Medulla oblongata (tissue), 1 donor: Measurements from ENCODE around the gene RYR1.
"Not testable (repeated sequence)": the region's sequence is repeated elsewhere in the genome, so short reads cannot be mapped to it uniquely, and the experiment has no call there.

Experiments
- DNase-seq: peaks from one replicate; pipeline ENCODE4 v3.0.0-alpha.2; 2015; ENCODE audit errors: extremely low spot score

The RYR1 gene

DNA sequence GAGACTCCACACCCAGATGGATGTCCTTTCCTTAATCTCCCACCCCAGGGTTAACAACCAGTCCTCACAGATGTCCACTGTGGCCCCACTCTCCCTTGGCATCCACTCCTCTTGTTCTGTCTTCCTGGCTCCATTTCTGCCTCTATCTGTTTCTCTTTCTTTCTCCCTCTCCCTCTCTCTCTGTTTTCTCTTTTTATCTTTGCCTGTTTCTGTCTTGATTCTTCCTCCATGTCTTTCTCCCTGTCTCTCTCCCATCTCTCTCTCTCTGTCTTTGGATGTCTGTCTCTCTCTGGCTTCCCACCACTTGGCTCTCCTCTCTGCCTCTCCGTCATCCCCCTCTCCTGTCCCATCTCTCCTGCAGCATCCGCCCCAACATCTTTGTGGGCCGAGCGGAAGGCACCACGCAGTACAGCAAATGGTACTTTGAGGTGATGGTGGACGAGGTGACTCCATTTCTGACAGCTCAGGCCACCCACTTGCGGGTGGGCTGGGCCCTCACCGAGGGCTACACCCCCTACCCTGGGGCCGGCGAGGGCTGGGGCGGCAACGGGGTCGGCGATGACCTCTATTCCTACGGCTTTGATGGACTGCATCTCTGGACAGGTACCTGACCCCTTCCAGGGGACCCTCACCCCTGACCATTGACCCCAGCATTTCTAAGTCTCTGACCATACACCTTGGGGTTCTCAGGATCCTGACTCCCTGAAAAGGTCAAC lies 24.4 kb downstream of the RYR1 start:
- no peak for DNase-seq

DNA sequence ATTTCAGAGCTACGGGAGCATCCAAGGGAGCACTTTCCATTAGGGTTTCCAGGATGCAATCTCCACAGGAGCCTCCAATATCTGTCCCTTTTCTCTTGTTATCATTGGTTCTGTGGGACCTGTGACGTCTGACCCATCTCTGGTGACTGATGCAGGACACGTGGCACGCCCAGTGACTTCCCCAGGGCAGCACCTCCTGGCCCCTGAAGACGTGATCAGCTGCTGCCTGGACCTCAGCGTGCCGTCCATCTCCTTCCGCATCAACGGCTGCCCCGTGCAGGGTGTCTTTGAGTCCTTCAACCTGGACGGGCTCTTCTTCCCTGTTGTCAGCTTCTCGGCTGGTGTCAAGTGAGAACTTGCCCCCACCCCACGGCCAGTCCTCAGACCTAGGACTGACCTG lies 25.5 kb downstream of the RYR1 start:
- DNase-seq: no peak

- no peak for DNase-seq
These were observed 29.9 kb downstream of the RYR1 start for GRCh38 chr19:38463365-38463764.

DNA sequence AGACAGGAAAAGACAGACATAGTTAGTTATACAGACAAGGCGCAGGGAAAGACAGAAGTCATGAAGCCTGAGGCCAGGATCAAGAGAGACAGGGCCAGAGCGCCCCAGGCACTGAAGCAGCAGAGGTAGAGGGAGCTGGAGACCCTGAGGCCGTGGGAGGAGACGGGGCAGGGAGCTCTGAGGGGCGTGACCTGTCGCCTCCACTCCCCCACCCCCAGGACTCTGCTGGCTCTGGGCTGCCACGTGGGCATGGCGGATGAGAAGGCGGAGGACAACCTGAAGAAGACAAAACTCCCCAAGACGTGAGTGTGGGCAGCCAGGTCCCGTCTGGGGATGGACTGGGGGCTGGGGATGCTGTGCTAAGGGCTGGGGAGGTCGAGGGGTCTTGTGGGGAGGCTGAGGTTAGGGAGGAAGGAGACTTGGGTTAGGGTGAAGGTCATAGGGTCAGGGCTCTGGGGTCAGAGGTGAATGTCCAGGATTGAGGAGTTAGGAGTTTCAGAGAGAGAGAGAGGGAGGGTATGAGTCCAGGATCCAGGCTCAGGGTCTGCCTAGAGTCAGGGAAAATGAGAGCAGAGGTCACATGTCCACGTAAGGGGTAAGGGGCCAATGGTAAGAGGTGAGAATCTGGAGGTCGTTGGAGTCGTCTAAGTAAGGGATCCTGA lies 31.1 kb downstream of the RYR1 start:
- no peak for DNase-seq

GRCh38 chr19:38466050-38466449 lies 32.6 kb downstream of the RYR1 start:
- no peak for DNase-seq

GRCh38 chr19:38467541-38468525 lies 34.3 kb downstream of the RYR1 start:
- no peak for DNase-seq

GRCh38 chr19:38469151-38469550 lies 35.7 kb downstream of the RYR1 start:
- DNase-seq: no peak

GRCh38 chr19:38470788-38471480 lies 37.4 kb downstream of the RYR1 start:
- DNase-seq: no peak

GRCh38 chr19:38472725-38473124 lies 39.2 kb downstream of the RYR1 start:
- DNase-seq: not testable (repeated sequence)

GRCh38 chr19:38473201-38473600 lies 39.7 kb downstream of the RYR1 start:
- DNase-seq: no peak

GRCh38 chr19:38475176-38475575 lies 41.7 kb downstream of the RYR1 start:
- no peak for DNase-seq

- no peak for DNase-seq
These were observed 44.9 kb downstream of the RYR1 start for GRCh38 chr19:38478273-38478971.

- no peak for DNase-seq
These were observed 49.0 kb downstream of the RYR1 start for GRCh38 chr19:38482496-38482895.

DNA sequence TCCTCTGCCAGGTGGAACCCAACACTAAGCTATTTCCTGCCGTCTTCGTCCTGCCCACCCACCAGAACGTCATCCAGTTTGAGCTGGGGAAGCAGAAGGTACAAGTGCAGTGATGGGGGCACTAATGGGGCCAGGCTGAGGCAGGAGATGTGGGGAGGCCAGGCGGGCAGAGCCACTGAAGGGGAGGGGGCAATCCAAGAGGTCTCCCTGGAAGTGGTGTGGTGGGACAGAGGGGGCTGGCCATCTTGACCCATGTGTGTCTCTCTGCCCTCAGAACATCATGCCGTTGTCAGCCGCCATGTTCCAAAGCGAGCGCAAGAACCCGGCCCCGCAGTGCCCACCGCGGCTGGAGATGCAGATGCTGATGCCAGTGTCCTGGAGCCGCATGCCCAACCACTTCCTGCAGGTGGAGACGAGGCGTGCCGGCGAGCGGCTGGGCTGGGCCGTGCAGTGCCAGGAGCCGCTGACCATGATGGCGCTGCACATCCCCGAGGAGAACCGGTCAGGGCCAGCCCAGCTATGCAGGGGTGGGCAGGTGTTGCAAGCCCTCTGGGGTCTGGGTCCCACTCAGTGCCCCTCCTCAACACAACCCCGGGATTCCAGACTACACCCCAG lies 49.6 kb downstream of the RYR1 start:
- no peak for DNase-seq

- DNase-seq: no peak
These were observed 51.3 kb downstream of the RYR1 start for GRCh38 chr19:38484747-38485146.

DNA sequence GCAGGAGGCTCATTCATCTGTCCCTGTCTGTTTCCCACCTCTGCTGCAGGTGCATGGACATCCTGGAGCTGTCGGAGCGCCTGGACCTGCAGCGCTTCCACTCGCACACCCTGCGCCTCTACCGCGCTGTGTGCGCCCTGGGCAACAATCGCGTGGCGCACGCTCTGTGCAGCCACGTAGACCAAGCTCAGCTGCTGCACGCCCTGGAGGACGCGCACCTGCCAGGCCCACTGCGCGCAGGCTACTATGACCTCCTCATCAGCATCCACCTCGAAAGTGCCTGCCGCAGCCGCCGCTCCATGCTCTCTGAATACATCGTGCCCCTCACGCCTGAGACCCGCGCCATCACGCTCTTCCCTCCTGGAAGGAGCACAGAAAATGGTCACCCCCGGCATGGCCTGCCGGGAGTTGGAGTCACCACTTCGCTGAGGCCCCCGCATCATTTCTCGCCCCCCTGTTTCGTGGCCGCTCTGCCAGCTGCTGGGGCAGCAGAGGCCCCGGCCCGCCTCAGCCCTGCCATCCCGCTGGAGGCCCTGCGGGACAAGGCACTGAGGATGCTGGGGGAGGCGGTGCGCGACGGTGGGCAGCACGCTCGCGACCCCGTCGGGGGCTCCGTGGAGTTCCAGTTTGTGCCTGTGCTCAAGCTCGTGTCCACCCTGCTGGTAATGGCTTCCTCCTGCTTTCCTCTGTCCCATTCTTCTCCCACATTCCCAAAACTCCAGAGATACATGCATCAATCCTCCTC lies 52.2 kb downstream of the RYR1 start:
- no peak for DNase-seq

GRCh38 chr19:38486731-38487336 lies 53.3 kb downstream of the RYR1 start:
- DNase-seq: no peak

- DNase-seq: no peak
These were observed 54.6 kb downstream of the RYR1 start for GRCh38 chr19:38488096-38488495.

DNA sequence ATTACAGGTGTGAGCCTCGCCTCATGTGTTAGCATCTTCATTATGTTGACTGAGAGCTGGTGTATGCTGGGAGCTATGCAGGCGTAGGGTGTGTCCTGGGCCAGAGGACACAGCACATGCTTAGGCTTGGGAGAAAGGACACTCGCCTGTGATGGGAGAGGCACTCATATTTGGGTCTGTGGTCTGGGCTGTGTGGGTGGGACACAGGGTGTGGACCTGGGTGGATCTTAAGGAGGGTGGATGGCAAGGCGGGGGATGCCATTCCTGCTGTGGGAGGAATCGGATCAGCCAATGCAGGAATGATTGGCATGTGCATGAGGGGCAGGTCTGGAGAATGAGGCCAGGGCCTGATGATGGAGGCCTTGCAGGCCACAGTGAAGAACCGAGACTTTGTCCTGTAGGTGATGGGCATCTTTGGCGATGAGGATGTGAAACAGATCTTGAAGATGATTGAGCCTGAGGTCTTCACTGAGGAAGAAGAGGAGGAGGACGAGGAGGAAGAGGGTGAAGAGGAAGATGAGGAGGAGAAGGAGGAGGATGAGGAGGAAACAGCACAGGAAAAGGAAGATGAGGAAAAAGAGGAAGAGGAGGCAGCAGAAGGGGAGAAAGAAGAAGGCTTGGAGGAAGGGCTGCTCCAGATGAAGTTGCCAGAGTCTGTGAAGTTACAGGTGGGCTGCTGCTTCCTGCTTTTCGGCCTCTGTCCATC lies 55.4 kb downstream of the RYR1 start:
- DNase-seq: no peak
